Measurements from ENCODE around the gene PCSK7. TPM values are rescaled to one million over a fixed set of nuclear protein-coding genes. Genes with fewer than 3 reads are reported as not detected.

Gene PCSK7
- total and polyA plus RNA-seq, 2 donors from 2014 or later: 14.5 to 70.2 TPM

DNA sequence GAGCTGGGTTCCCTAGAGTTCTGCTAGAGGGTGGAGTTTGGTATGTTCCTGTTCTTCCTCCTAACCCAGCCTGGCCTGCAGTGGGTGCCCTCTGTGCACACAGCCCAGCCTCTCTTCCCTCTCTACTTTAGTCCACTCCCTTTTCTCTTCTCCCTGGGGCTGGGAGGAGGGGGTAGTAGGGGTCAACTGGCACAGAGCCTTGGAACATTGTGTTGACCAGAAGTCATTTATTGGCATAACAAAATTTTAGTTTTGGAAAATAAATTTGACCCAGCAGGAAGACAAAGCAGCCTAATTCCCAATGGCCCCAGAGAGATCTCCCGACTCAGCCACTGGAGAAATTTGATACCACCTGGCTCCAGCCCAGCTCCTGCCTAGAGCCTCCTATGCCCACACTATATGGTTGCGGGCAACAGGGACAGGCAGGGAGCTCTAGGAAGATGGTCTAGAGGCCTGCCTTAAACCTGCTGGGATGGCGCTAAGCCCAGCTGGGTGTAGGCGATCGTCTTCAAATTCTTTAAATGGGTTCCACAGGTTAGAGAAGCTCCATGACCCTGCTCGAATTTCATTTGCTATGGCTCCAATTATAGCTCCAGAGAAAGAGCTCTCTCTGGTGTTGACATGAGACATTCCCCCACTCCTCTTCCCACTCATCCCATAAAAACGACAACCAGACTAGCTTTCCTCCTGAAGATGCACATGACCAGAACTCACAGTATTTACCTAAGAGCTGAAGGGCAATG lies 9.9 kb downstream of the PCSK7 start:
- Histone ChIP-seq H3K4me1 (ENCODE audit: control insufficient read depth in 2 of 3, insufficient read depth in 2 of 3, low read depth in 1 of 3, low read length in 3 of 3) (peaks cover 2 to 17% (median 16%) of the 10 kb centered on the region in 3 donors), H3K36me3 (ENCODE audit: control insufficient read depth in 2 of 3, insufficient read depth in 3 of 3, low read length in 3 of 3) (peaks cover 2 to 46% (median 30%) of the 10 kb centered on the region in 3 donors), H3K9ac (ENCODE audit: low read length in 3 of 3) (no peak overlapping the region), H3K27me3 (ENCODE audit: control insufficient read depth, insufficient read depth, low read length) (no peaks in the 10 kb centered on the region), H3K9me3 (ENCODE audit: control insufficient read depth in 2 of 3, insufficient read depth in 1 of 3, low read length in 3 of 3) (no peaks in the 10 kb centered on the region), H3K4me3 (ENCODE audit: low read length in 3 of 3) (no peak overlapping the region), H3K27ac (ENCODE audit: low read depth in 2 of 2, low read length in 2 of 2) (peak overlapping the region; percentile 75 to 76)
- intact Hi-C loops (cut with DNase I): no loop called here
- FAIRE-seq (no peak), DNase-seq (peak; percentile 50 to 92 (median 77))
- TF ChIP-seq, protein P1, sequence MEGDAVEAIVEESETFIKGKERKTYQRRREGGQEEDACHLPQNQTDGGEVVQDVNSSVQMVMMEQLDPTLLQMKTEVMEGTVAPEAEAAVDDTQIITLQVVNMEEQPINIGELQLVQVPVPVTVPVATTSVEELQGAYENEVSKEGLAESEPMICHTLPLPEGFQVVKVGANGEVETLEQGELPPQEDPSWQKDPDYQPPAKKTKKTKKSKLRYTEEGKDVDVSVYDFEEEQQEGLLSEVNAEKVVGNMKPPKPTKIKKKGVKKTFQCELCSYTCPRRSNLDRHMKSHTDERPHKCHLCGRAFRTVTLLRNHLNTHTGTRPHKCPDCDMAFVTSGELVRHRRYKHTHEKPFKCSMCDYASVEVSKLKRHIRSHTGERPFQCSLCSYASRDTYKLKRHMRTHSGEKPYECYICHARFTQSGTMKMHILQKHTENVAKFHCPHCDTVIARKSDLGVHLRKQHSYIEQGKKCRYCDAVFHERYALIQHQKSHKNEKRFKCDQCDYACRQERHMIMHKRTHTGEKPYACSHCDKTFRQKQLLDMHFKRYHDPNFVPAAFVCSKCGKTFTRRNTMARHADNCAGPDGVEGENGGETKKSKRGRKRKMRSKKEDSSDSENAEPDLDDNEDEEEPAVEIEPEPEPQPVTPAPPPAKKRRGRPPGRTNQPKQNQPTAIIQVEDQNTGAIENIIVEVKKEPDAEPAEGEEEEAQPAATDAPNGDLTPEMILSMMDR (IDR thresholded peaks at IDR 0.05; ENCODE audit: borderline replicate concordance, extremely low read depth, insufficient read depth): no peak

GRCh38 chr11:117220999-117221774 lies 10.7 kb downstream of the PCSK7 start:
- Histone ChIP-seq H3K9ac (ENCODE audit: low read length in 3 of 3) (no peak overlapping the region), H3K4me3 (ENCODE audit: low read length in 3 of 3) (no peak overlapping the region), H3K36me3 (ENCODE audit: control insufficient read depth in 2 of 3, insufficient read depth in 3 of 3, low read length in 3 of 3) (peaks cover 2 to 44% (median 31%) of the 10 kb centered on the region in 3 donors), H3K27ac (ENCODE audit: low read depth in 2 of 2, low read length in 2 of 2) (peak overlapping the region; percentile 75 to 76), H3K4me1 (ENCODE audit: control insufficient read depth in 2 of 3, insufficient read depth in 2 of 3, low read depth in 1 of 3, low read length in 3 of 3) (peaks cover 2 to 17% (median 16%) of the 10 kb centered on the region in 3 donors), H3K9me3 (ENCODE audit: control insufficient read depth in 2 of 3, insufficient read depth in 1 of 3, low read length in 3 of 3) (no peaks in the 10 kb centered on the region), H3K27me3 (ENCODE audit: control insufficient read depth, insufficient read depth, low read length) (no peaks in the 10 kb centered on the region)
- TF ChIP-seq, protein P1 (IDR thresholded peaks at IDR 0.05; ENCODE audit: borderline replicate concordance, extremely low read depth, insufficient read depth): no peak
- intact Hi-C loops (cut with DNase I): no loop called here
- DNase-seq (peak in 2 of 5 donors; percentile 8 to 32), FAIRE-seq (no peak)

DNA sequence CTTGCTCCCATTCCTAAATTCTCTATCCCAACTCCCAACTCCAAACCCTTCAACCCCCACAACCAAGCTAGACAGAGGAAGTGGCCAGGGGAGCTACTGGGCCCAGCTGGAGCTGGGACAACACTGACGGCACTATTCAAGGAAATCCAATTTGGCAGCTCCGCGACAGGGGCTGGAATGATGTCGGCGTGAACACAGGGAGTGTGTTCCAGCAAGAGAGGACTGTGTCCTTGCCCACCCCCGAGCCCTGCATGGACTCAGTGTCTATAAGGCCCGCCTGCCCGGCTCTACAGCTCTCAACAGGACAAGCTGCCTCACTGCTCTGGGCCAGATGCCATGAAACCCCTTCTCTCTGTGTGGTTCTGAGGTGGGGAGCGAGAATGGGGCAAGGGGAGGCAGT lies 11.3 kb downstream of the PCSK7 start:
- TF ChIP-seq, protein P1 (IDR thresholded peaks at IDR 0.05; ENCODE audit: borderline replicate concordance, extremely low read depth, insufficient read depth): no peak
- intact Hi-C loops (cut with DNase I): no loop called here
- peaks cover 2 to 48% (median 35%) of the 10 kb centered on the region in 3 donors for H3K36me3 ChIP-seq (ENCODE audit: control insufficient read depth in 2 of 3, insufficient read depth in 3 of 3, low read length in 3 of 3)
- H3K9ac ChIP-seq (ENCODE audit: low read length in 3 of 3): no peak overlapping the region
- no peaks in the 10 kb centered on the region for H3K27me3 ChIP-seq (ENCODE audit: control insufficient read depth, insufficient read depth, low read length)
- FAIRE-seq (no peak), DNase-seq (peak in 2 of 5 donors; percentile 19 to 87)
- H3K9me3 ChIP-seq (ENCODE audit: control insufficient read depth in 2 of 3, insufficient read depth in 1 of 3, low read length in 3 of 3): no peaks in the 10 kb centered on the region
- peaks cover 2 to 17% (median 16%) of the 10 kb centered on the region in 3 donors for H3K4me1 ChIP-seq (ENCODE audit: control insufficient read depth in 2 of 3, insufficient read depth in 2 of 3, low read depth in 1 of 3, low read length in 3 of 3)
- peak overlapping the region; percentile 75 to 76 for H3K27ac ChIP-seq (ENCODE audit: low read depth in 2 of 2, low read length in 2 of 2)
- no peak overlapping the region for H3K4me3 ChIP-seq (ENCODE audit: low read length in 3 of 3)

All from kidney (tissue), 14 donors.